ENCODE data around the gene ZFP64. TPM values are rescaled to one million over a fixed set of nuclear protein-coding genes. Genes with fewer than 3 reads are reported as not detected.

ZFP64 gene
- total RNA-seq, 1 experiment from 2014 or later = 16.0 TPM

DNA sequence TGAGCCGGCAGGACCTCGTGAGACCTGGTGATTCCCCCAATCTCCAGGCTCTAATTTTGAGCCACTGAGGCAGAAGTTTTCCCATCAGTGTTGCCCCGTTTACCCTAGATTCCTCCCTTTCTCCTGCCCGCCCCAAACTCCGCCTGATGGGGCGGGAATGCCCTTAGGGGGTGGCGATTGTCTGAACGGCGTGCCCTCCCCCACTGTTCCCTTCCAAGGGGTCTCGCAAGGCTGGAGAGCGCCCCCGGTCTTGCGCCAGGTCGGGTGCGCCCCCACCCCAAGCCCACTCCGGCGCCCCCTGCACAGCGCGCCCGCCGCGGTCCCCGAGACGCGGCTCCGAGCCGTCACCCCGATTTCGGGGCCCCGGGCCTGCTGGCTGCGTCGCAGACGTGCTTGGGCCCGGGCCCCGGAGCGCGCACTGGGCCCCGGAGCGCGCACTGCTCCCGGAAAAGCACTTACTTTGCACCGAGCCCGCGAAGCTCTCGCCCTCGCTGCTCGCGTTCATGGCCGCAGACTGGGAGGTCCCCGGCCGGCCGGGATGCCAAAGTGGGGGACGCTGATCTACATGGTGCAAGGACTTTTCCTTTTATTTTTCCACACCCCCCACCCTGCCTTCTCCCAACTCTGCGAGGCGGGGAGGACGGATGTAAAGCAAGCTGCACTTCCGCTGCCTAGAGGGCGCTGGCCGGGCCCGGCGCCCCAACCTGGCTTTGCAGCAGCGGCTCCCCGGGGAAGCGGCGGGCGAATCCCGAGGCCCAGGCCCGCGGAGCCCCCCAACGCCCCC, at the start of gene ZFP64 (continued):
- TF ChIP-seq TCF7L2 (IDR thresholded peaks at IDR 0.05; ENCODE audit: borderline replicate concordance, extremely low read depth, insufficient read depth, insufficient read length) = no peak
- TF ChIP-seq CEBPB (IDR thresholded peaks at IDR 0.05; ENCODE audit: low read depth) = no peak

DNA sequence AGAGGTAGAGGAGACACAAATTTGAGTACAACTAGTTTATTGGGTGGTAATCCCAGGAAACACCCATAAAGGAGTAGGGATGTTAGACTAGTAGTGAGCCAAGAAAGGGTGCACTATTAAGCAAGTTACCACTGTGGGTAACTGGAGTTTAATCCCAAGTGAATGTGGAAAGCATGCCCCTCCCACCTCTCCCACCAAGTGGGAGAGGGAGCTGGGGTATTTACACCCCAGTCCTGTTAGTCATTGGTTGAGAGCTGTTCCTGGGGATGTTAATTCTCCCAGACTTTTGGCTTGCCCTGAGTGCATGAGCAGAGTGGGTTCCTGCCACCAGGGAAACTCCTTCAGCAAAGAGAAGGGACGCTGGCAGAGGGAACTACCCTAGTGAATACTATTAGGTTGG, 49.2 kb upstream of the ZFP64 start:
- no peaks in the 10 kb centered on the region for H3K4me1 ChIP-seq (ENCODE audit: control insufficient read depth in 1 of 2, insufficient read depth in 2 of 2, low read length in 2 of 2)
- no TSS peak for BruUV-seq (replicated peaks)
- H2AFZ ChIP-seq (ENCODE audit: low read depth, low read length, poor library complexity, severe bottlenecking) = no peak overlapping the region
- no peaks in the 10 kb centered on the region; a peak in 1 of 4 replicates for H3K9me3 ChIP-seq (ENCODE audit: control insufficient read depth in 1 of 2, insufficient read depth in 1 of 2, low read depth in 1 of 2, low read length in 2 of 2)
- TF ChIP-seq CBX3 (IDR thresholded peaks at IDR 0.05; ENCODE audit: low read depth) = no peak
- TF ChIP-seq, protein P1, sequence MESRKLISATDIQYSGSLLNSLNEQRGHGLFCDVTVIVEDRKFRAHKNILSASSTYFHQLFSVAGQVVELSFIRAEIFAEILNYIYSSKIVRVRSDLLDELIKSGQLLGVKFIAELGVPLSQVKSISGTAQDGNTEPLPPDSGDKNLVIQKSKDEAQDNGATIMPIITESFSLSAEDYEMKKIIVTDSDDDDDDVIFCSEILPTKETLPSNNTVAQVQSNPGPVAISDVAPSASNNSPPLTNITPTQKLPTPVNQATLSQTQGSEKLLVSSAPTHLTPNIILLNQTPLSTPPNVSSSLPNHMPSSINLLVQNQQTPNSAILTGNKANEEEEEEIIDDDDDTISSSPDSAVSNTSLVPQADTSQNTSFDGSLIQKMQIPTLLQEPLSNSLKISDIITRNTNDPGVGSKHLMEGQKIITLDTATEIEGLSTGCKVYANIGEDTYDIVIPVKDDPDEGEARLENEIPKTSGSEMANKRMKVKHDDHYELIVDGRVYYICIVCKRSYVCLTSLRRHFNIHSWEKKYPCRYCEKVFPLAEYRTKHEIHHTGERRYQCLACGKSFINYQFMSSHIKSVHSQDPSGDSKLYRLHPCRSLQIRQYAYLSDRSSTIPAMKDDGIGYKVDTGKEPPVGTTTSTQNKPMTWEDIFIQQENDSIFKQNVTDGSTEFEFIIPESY (IDR thresholded peaks at IDR 0.05; ENCODE audit: extremely low read depth, insufficient replicate concordance, low read length) = no peak
- TF ChIP-seq, protein P2, sequence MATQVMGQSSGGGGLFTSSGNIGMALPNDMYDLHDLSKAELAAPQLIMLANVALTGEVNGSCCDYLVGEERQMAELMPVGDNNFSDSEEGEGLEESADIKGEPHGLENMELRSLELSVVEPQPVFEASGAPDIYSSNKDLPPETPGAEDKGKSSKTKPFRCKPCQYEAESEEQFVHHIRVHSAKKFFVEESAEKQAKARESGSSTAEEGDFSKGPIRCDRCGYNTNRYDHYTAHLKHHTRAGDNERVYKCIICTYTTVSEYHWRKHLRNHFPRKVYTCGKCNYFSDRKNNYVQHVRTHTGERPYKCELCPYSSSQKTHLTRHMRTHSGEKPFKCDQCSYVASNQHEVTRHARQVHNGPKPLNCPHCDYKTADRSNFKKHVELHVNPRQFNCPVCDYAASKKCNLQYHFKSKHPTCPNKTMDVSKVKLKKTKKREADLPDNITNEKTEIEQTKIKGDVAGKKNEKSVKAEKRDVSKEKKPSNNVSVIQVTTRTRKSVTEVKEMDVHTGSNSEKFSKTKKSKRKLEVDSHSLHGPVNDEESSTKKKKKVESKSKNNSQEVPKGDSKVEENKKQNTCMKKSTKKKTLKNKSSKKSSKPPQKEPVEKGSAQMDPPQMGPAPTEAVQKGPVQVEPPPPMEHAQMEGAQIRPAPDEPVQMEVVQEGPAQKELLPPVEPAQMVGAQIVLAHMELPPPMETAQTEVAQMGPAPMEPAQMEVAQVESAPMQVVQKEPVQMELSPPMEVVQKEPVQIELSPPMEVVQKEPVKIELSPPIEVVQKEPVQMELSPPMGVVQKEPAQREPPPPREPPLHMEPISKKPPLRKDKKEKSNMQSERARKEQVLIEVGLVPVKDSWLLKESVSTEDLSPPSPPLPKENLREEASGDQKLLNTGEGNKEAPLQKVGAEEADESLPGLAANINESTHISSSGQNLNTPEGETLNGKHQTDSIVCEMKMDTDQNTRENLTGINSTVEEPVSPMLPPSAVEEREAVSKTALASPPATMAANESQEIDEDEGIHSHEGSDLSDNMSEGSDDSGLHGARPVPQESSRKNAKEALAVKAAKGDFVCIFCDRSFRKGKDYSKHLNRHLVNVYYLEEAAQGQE (IDR thresholded peaks at IDR 0.05; ENCODE audit: low read depth) = no peak
- TF ChIP-seq, protein P3, sequence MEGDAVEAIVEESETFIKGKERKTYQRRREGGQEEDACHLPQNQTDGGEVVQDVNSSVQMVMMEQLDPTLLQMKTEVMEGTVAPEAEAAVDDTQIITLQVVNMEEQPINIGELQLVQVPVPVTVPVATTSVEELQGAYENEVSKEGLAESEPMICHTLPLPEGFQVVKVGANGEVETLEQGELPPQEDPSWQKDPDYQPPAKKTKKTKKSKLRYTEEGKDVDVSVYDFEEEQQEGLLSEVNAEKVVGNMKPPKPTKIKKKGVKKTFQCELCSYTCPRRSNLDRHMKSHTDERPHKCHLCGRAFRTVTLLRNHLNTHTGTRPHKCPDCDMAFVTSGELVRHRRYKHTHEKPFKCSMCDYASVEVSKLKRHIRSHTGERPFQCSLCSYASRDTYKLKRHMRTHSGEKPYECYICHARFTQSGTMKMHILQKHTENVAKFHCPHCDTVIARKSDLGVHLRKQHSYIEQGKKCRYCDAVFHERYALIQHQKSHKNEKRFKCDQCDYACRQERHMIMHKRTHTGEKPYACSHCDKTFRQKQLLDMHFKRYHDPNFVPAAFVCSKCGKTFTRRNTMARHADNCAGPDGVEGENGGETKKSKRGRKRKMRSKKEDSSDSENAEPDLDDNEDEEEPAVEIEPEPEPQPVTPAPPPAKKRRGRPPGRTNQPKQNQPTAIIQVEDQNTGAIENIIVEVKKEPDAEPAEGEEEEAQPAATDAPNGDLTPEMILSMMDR (IDR thresholded peaks at IDR 0.05 in 2 of 3, conservative IDR thresholded peaks at IDR 0.05 in 1 of 3; ENCODE audit: borderline replicate concordance in 1 of 3, insufficient read depth in 1 of 3, low read depth in 2 of 3, low read length in 2 of 3) = no peak
- no peak for TF ChIP-seq ELF1 (IDR thresholded peaks at IDR 0.05; ENCODE audit: borderline replicate concordance, low read depth)
- no peak for TF ChIP-seq EZH2phosphoT487 (IDR thresholded peaks at IDR 0.05; ENCODE audit: borderline replicate concordance)
- TF ChIP-seq POLR2A (IDR thresholded peaks at IDR 0.05; ENCODE audit: borderline replicate concordance, extremely low read depth, insufficient read depth, insufficient read length) = no peak
- no peak for TF ChIP-seq ZFX (IDR thresholded peaks at IDR 0.05)
- no peak for TF ChIP-seq TCF7L2 (IDR thresholded peaks at IDR 0.05; ENCODE audit: borderline replicate concordance, extremely low read depth, insufficient read depth, insufficient read length)
- TF ChIP-seq FOSL1 (IDR thresholded peaks at IDR 0.05; ENCODE audit: low read depth) = no peak
- no peak for TF ChIP-seq POLR2AphosphoS5 (IDR thresholded peaks at IDR 0.05; ENCODE audit: low read depth, low read length)
- TF ChIP-seq CEBPB (IDR thresholded peaks at IDR 0.05; ENCODE audit: low read depth) = no peak
- TF ChIP-seq EGR1 (IDR thresholded peaks at IDR 0.05; ENCODE audit: low read depth) = no peak
- TF ChIP-seq, protein P4, sequence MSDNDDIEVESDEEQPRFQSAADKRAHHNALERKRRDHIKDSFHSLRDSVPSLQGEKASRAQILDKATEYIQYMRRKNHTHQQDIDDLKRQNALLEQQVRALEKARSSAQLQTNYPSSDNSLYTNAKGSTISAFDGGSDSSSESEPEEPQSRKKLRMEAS (IDR thresholded peaks at IDR 0.05) = no peak
- no peak for TF ChIP-seq SP1 (IDR thresholded peaks at IDR 0.05; ENCODE audit: low read depth)
- TF ChIP-seq JUND (IDR thresholded peaks at IDR 0.05) = no peak
- no peak for TF ChIP-seq SIN3A (IDR thresholded peaks at IDR 0.05; ENCODE audit: low read depth)
- TF ChIP-seq EZH2 (IDR thresholded peaks at IDR 0.05) = no peak
- H3K4me2 ChIP-seq (ENCODE audit: low read length) = no peak overlapping the region
- no peaks in the 10 kb centered on the region for H4K20me1 ChIP-seq (ENCODE audit: insufficient read depth)
- no peaks in the 10 kb centered on the region for H3K36me3 ChIP-seq (ENCODE audit: control insufficient read depth in 1 of 2, insufficient read depth in 2 of 2, low read length in 2 of 2)
- no peak for ATAC-seq
- CTCF ChIA-PET = no interaction called here
- no peaks in the 10 kb centered on the region for H3K9me2 ChIP-seq (ENCODE audit: insufficient read depth)
- H3K9ac ChIP-seq (ENCODE audit: low read length) = no peak overlapping the region
- H3K27ac ChIP-seq (ENCODE audit: low read depth, low read length) = no peak overlapping the region
- RAD21 ChIA-PET (ENCODE audit: low non-redundant PET in 1 of 2, low total read pairs in 2 of 2, uncharacterized antibody in 2 of 2, unreplicated experiment in 2 of 2) = no interaction called here
- POLR2A ChIA-PET = no interaction called here
- no peaks in the 10 kb centered on the region for H3K79me2 ChIP-seq (ENCODE audit: insufficient read depth, low read length)
- DNase-seq (ENCODE audit: low read depth, low spot score) = no peak
- no peak overlapping the region for H3K4me3 ChIP-seq (replicated peaks in 1 of 2; ENCODE audit: low read depth in 1 of 2, low read length in 2 of 2)
- intact Hi-C loops (cut with micrococcal nuclease) = loop anchor here (5.0 kb wide), 1 partner anchor 136 kb away; no protein-coding TSS in a partner anchor
- H3K27me3 ChIP-seq (ENCODE audit: insufficient read depth, low read length) = 0 out of 2 replicates have a peak, but pooled peaks cover 3% of the 10 kb centered on the region

All from HCT116 (cell line).